ENCODE measurements around the gene GNG2. TPM values are rescaled to one million over a fixed set of nuclear protein-coding genes. Genes with fewer than 3 reads are reported as not detected.

GNG2 gene
- total RNA-seq (100 to 1,000 TPM; 106 to 112 TPM), polyA plus RNA-seq (218 TPM)

- Histone ChIP-seq H3K4me1 (ENCODE audit: insufficient read depth, low read length) (peaks cover 59% of the 10 kb centered on the region), H3K36me3 (ENCODE audit: insufficient read depth, low read length) (no peaks in the 10 kb centered on the region), H3K27ac (ENCODE audit: low read depth, low read length) (peak within 1 kb of the TSS; percentile 93), H3K4me3 (ENCODE audit: low read length) (peak within 1 kb of the TSS; percentile 98), H3K27me3 (ENCODE audit: insufficient read depth, low read length, poor library complexity, severe bottlenecking) (no peaks in the 10 kb centered on the region), H3K9me3 (ENCODE audit: low read length) (no peaks in the 10 kb centered on the region)
- Mint-ChIP-seq H3K4me3 (peak within 1 kb of the TSS; percentile 93 to 99 (median 98)), H3K27ac (peak within 1 kb of the TSS; percentile 93 to 99 (median 96)), H3K36me3 (peaks cover 0 to 25% (median 6%) of the 10 kb centered on the region in 3 donors), H3K27me3 (peaks cover 0 to 3% of the 10 kb centered on the region in 2 donors), H3K9me3 (no peaks in the 10 kb centered on the region), H3K4me1 (peaks cover 42 to 59% (median 55%) of the 10 kb centered on the region in 3 donors)
- ChIA-PET POLR2A (interaction anchor here (0.5 to 3.6 kb wide), 12 partner anchors 8 to 1798 kb away, joined by 3 to 60 read pairs (median 4); no protein-coding TSS in a partner anchor), CTCF (interaction anchor here (1.0 to 2.7 kb wide), 7 partner anchors 8 to 147 kb away, joined by 3 to 31 read pairs (median 6); no protein-coding TSS in a partner anchor)
- DNase-seq, result peak; percentile 71 to 90 (median 84)
Observed at GRCh38 chr14:51860164-51860824, at the start of gene GNG2. Gene GNG2, plus strand, starts transcription at chr14:51860612. Its CDS starts 90,067 bp downstream, at chr14:51950679.

GRCh38 chr14:51811706-51812105, 48.7 kb upstream of the GNG2 start:
- no peaks in the 10 kb centered on the region for H3K27me3 ChIP-seq (ENCODE audit: insufficient read depth, low read length, poor library complexity, severe bottlenecking)
- H3K27ac ChIP-seq (ENCODE audit: low read depth, low read length), result no peak overlapping the region
- Mint-ChIP-seq H3K27ac (peak overlapping the region in 1 of 8 donors; percentile 44), H3K4me1 (no peaks in the 10 kb centered on the region), H3K36me3 (peaks cover 0 to 13% (median 0%) of the 10 kb centered on the region in 3 donors), H3K4me3 (no peak overlapping the region), H3K9me3 (no peaks in the 10 kb centered on the region), H3K27me3 (no peaks in the 10 kb centered on the region)
- no peaks in the 10 kb centered on the region for H3K9me3 ChIP-seq (ENCODE audit: low read length)
- POLR2A ChIA-PET, result no interaction called here
- H3K4me3 ChIP-seq (ENCODE audit: low read length), result no peak overlapping the region
- CTCF ChIA-PET, result interaction anchor here (0.7 kb wide), 1 partner anchor 1123 kb away, joined by 3 read pairs; no protein-coding TSS in a partner anchor
- DNase-seq, result no peak
- no peaks in the 10 kb centered on the region for H3K36me3 ChIP-seq (ENCODE audit: insufficient read depth, low read length)
- H3K4me1 ChIP-seq (ENCODE audit: insufficient read depth, low read length), result no peaks in the 10 kb centered on the region

- no peak overlapping the region for H3K4me3 ChIP-seq (ENCODE audit: low read length)
- no peak overlapping the region for H3K27ac ChIP-seq (ENCODE audit: low read depth, low read length)
- no peaks in the 10 kb centered on the region for H3K4me1 ChIP-seq (ENCODE audit: insufficient read depth, low read length)
- Mint-ChIP-seq H3K4me1 (no peaks in the 10 kb centered on the region), H3K4me3 (no peak overlapping the region), H3K9me3 (no peaks in the 10 kb centered on the region), H3K27ac (peak overlapping the region in 1 of 8 donors; percentile 93), H3K36me3 (no peaks in the 10 kb centered on the region), H3K27me3 (peaks cover 0 to 15% of the 10 kb centered on the region in 2 donors)
- no peaks in the 10 kb centered on the region for H3K36me3 ChIP-seq (ENCODE audit: insufficient read depth, low read length)
- H3K9me3 ChIP-seq (ENCODE audit: low read length), result no peaks in the 10 kb centered on the region
- no peak for DNase-seq
- no peaks in the 10 kb centered on the region for H3K27me3 ChIP-seq (ENCODE audit: insufficient read depth, low read length, poor library complexity, severe bottlenecking)
- ChIA-PET POLR2A (no interaction called here), CTCF (no interaction called here)
Observed at GRCh38 chr14:51816031-51816430, 44.4 kb upstream of the GNG2 start.

- Mint-ChIP-seq H3K27ac (no peak overlapping the region), H3K4me3 (no peak overlapping the region), H3K9me3 (no peaks in the 10 kb centered on the region), H3K27me3 (peaks cover 0 to 15% of the 10 kb centered on the region in 2 donors), H3K4me1 (no peaks in the 10 kb centered on the region), H3K36me3 (no peaks in the 10 kb centered on the region)
- no peak overlapping the region for H3K27ac ChIP-seq (ENCODE audit: low read depth, low read length)
- no peaks in the 10 kb centered on the region for H3K27me3 ChIP-seq (ENCODE audit: insufficient read depth, low read length, poor library complexity, severe bottlenecking)
- ChIA-PET CTCF (no interaction called here), POLR2A (no interaction called here)
- DNase-seq, result no peak
- H3K9me3 ChIP-seq (ENCODE audit: low read length), result no peaks in the 10 kb centered on the region
- no peak overlapping the region for H3K4me3 ChIP-seq (ENCODE audit: low read length)
- no peaks in the 10 kb centered on the region for H3K4me1 ChIP-seq (ENCODE audit: insufficient read depth, low read length)
- H3K36me3 ChIP-seq (ENCODE audit: insufficient read depth, low read length), result no peaks in the 10 kb centered on the region
Observed at GRCh38 chr14:51817326-51817725, 43.1 kb upstream of the GNG2 start.

- DNase-seq, result no peak
- Histone ChIP-seq H3K27ac (ENCODE audit: low read depth, low read length) (no peak overlapping the region), H3K36me3 (ENCODE audit: insufficient read depth, low read length) (no peaks in the 10 kb centered on the region), H3K27me3 (ENCODE audit: insufficient read depth, low read length, poor library complexity, severe bottlenecking) (no peaks in the 10 kb centered on the region), H3K9me3 (ENCODE audit: low read length) (no peaks in the 10 kb centered on the region), H3K4me3 (ENCODE audit: low read length) (no peak overlapping the region), H3K4me1 (ENCODE audit: insufficient read depth, low read length) (no peaks in the 10 kb centered on the region)
- H3K4me1 Mint-ChIP-seq, result no peaks in the 10 kb centered on the region
- H3K4me3 Mint-ChIP-seq, result no peak overlapping the region
- POLR2A ChIA-PET, result no interaction called here
- CTCF ChIA-PET, result no interaction called here
- no peak overlapping the region for H3K27ac Mint-ChIP-seq
- peaks cover 0 to 15% of the 10 kb centered on the region in 2 donors for H3K27me3 Mint-ChIP-seq
- no peaks in the 10 kb centered on the region for H3K9me3 Mint-ChIP-seq
- no peaks in the 10 kb centered on the region for H3K36me3 Mint-ChIP-seq
Observed at GRCh38 chr14:51818748-51819380, 41.5 kb upstream of the GNG2 start.

- no peak for DNase-seq
- ChIA-PET POLR2A (no interaction called here), CTCF (no interaction called here)
- H3K9me3 Mint-ChIP-seq, result no peaks in the 10 kb centered on the region
- Histone ChIP-seq H3K27ac (ENCODE audit: low read depth, low read length) (no peak overlapping the region), H3K4me1 (ENCODE audit: insufficient read depth, low read length) (peaks cover 4% of the 10 kb centered on the region), H3K9me3 (ENCODE audit: low read length) (no peaks in the 10 kb centered on the region), H3K27me3 (ENCODE audit: insufficient read depth, low read length, poor library complexity, severe bottlenecking) (no peaks in the 10 kb centered on the region), H3K4me3 (ENCODE audit: low read length) (no peak overlapping the region), H3K36me3 (ENCODE audit: insufficient read depth, low read length) (no peaks in the 10 kb centered on the region)
- no peak overlapping the region for H3K27ac Mint-ChIP-seq
- no peaks in the 10 kb centered on the region for H3K4me1 Mint-ChIP-seq
- no peak overlapping the region for H3K4me3 Mint-ChIP-seq
- no peaks in the 10 kb centered on the region for H3K36me3 Mint-ChIP-seq
- H3K27me3 Mint-ChIP-seq, result peaks cover 0 to 15% of the 10 kb centered on the region in 2 donors
Observed at GRCh38 chr14:51821822-51822221, 38.6 kb upstream of the GNG2 start.

GRCh38 chr14:51822499-51822898, 37.9 kb upstream of the GNG2 start:
- H3K9me3 ChIP-seq (ENCODE audit: low read length), result no peaks in the 10 kb centered on the region
- no peaks in the 10 kb centered on the region for H3K27me3 ChIP-seq (ENCODE audit: insufficient read depth, low read length, poor library complexity, severe bottlenecking)
- ChIA-PET CTCF (interaction anchor here (1.1 kb wide), 1 partner anchor 46 kb away, joined by 3 read pairs; no protein-coding TSS in a partner anchor), POLR2A (interaction anchor here (1.0 kb wide), 1 partner anchor 61 kb away, joined by 3 read pairs; no protein-coding TSS in a partner anchor)
- H3K4me3 Mint-ChIP-seq, result no peak overlapping the region
- H3K36me3 Mint-ChIP-seq, result no peaks in the 10 kb centered on the region
- H3K4me3 ChIP-seq (ENCODE audit: low read length), result no peak overlapping the region
- no peaks in the 10 kb centered on the region for H3K36me3 ChIP-seq (ENCODE audit: insufficient read depth, low read length)
- peaks cover 5% of the 10 kb centered on the region for H3K4me1 ChIP-seq (ENCODE audit: insufficient read depth, low read length)
- DNase-seq, result no peak
- H3K9me3 Mint-ChIP-seq, result no peaks in the 10 kb centered on the region
- H3K27me3 Mint-ChIP-seq, result peaks cover 0 to 9% of the 10 kb centered on the region in 2 donors
- peak overlapping the region in 1 of 8 donors; percentile 7 for H3K27ac Mint-ChIP-seq
- no peak overlapping the region for H3K27ac ChIP-seq (ENCODE audit: low read depth, low read length)
- no peaks in the 10 kb centered on the region for H3K4me1 Mint-ChIP-seq

- Histone ChIP-seq H3K9me3 (ENCODE audit: low read length) (no peaks in the 10 kb centered on the region), H3K27me3 (ENCODE audit: insufficient read depth, low read length, poor library complexity, severe bottlenecking) (no peaks in the 10 kb centered on the region), H3K36me3 (ENCODE audit: insufficient read depth, low read length) (no peaks in the 10 kb centered on the region), H3K4me1 (ENCODE audit: insufficient read depth, low read length) (peaks cover 17% of the 10 kb centered on the region), H3K4me3 (ENCODE audit: low read length) (no peak overlapping the region), H3K27ac (ENCODE audit: low read depth, low read length) (no peak overlapping the region)
- no peaks in the 10 kb centered on the region for H3K36me3 Mint-ChIP-seq
- peaks cover 0 to 5% of the 10 kb centered on the region in 2 donors for H3K27me3 Mint-ChIP-seq
- no peaks in the 10 kb centered on the region for H3K4me1 Mint-ChIP-seq
- H3K27ac Mint-ChIP-seq, result peak overlapping the region in 2 of 8 donors; percentile 38 to 43
- H3K4me3 Mint-ChIP-seq, result no peak overlapping the region
- DNase-seq, result no peak
- no peaks in the 10 kb centered on the region for H3K9me3 Mint-ChIP-seq
- CTCF ChIA-PET, result no interaction called here
- POLR2A ChIA-PET, result no interaction called here
Observed at GRCh38 chr14:51823706-51824105, 36.7 kb upstream of the GNG2 start.
